HG03159 (cell line): Measurements from ENCODE around the gene ACE2.

Source experiments
- ATAC-seq: cut with Tn5 transposase; IDR thresholded peaks from one replicate; pipeline ENCODE4 v1.9.1; 2021; ENCODE audit warnings: mild to moderate bottlenecking, moderate library complexity; ENCODE audit not compliant: unreplicated experiment

ACE2 gene

GRCh38 chrX:15512401-15512965 lies 88.3 kb downstream of the ACE2 start:
- ATAC-seq: no peak

DNA sequence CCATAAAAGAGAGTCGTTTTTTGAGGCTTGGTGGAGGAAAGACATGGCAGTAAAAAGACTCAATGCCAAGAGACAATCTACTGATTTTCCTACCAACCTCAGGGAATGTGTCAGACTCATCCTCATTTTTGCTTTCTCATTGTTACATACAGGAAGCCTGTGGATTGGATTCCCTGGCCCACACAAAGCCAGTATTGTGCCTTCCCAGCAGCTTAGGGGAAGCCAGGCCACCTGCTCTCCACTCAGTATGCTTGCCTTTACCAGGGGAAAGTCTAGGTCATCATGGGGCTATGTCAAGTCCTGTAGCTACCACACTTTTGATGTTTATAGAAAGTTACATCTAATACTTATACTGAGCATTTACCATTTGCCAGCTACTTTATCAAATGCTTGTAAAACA lies 89.2 kb downstream of the ACE2 start:
- no peak for ATAC-seq
